Common myeloid progenitor, CD34-positive (primary cell): ENCODE results near the gene KIF1A.

ENCODE experiments used
- CTCF ChIA-PET: fragments of 350-600 bp; sonication (Branson Sonifier 250); formaldehyde crosslinking; loops from one replicate; lab custom pipeline; 2021; ENCODE audit warnings: antibody characterized with exemption; lab: Charles Lee
- POLR2A ChIA-PET: fragments of 350-600 bp; sonication (Branson Sonifier 250); formaldehyde crosslinking; loops from one replicate; lab custom pipeline; 2021; ENCODE audit warnings: antibody characterized with exemption; lab: Charles Lee
- DNase-seq, 3 donors: peaks; one replicate each; pipeline versions ENCODE4 v3.0.0 to v3.0.0-alpha.2; 2013
- H3K27ac ChIP-seq, 2 experiments: 1 replicate in 1 of 2; 2 replicates in 1 of 2; pipeline ENCODE4 v1.7.0; 2013; ENCODE audit warnings: inconsistent platforms in 2 of 2, low read length in 2 of 2, mild to moderate bottlenecking in 2 of 2, low read depth in 1 of 2, moderate library complexity in 1 of 2; ENCODE audit not compliant: severe bottlenecking in 2 of 2, insufficient read depth in 1 of 2, poor library complexity in 1 of 2
- H3K27me3 ChIP-seq, 5 experiments: replicated peaks in 2 of 5; 1 replicate in 3 of 5; 2 replicates in 2 of 5; pipeline versions ENCODE4 v1.6.1 to v1.7.0; 2013; ENCODE audit warnings: low read length in 4 of 5, mild to moderate bottlenecking in 2 of 5, moderate library complexity in 2 of 5, inconsistent platforms in 1 of 5; ENCODE audit not compliant: insufficient read depth in 5 of 5, control insufficient read depth in 4 of 5
- H3K36me3 ChIP-seq, 4 experiments: 1 replicate in 2 of 4; 2 replicates in 2 of 4; pipeline versions ENCODE4 v1.6.1 to v1.7.0; 2013; ENCODE audit warnings: low read length in 3 of 4, control low read depth in 1 of 4, mild to moderate bottlenecking in 1 of 4; ENCODE audit not compliant: control insufficient read depth in 4 of 4, insufficient read depth in 4 of 4
- H3K4me1 ChIP-seq, 4 experiments: 1 replicate in 3 of 4; 2 replicates in 1 of 4; pipeline versions ENCODE4 v1.6.1 to v1.7.1; 2013; ENCODE audit warnings: low read length in 3 of 4, mild to moderate bottlenecking in 3 of 4, control low read depth in 1 of 4, inconsistent platforms in 1 of 4, moderate library complexity in 1 of 4; ENCODE audit not compliant: control insufficient read depth in 4 of 4, insufficient read depth in 4 of 4; ENCODE audit errors: control extremely low read depth in 1 of 4
- H3K4me3 ChIP-seq, 7 experiments: 1 replicate in 4 of 7; 2 replicates in 3 of 7; pipeline versions ENCODE4 v1.5.1 to v1.7.0; 2013; ENCODE audit warnings: mild to moderate bottlenecking in 7 of 7, low read length in 6 of 7, moderate library complexity in 6 of 7, inconsistent platforms in 2 of 7, low read depth in 2 of 7, control low read depth in 1 of 7; ENCODE audit not compliant: insufficient read depth in 4 of 7, control insufficient read depth in 1 of 7; ENCODE audit errors: extremely low read depth in 1 of 7
- H3K9me3 ChIP-seq, 5 experiments: 1 replicate in 4 of 5; 2 replicates in 1 of 5; pipeline versions ENCODE4 v1.6.1 to v1.7.1; 2013; ENCODE audit warnings: low read length in 4 of 5, mild to moderate bottlenecking in 2 of 5, inconsistent platforms in 1 of 5, low read depth in 1 of 5, moderate library complexity in 1 of 5; ENCODE audit not compliant: control insufficient read depth in 4 of 5, insufficient read depth in 2 of 5; ENCODE audit errors: control extremely low read depth in 1 of 5
- WGBS: methylation state at CpG from one replicate; pipeline ENCODE4 v1.1.5; 2013; ENCODE audit not compliant: insufficient coverage; 5-methylcytosine and 5-hydroxymethylcytosine counted together

Gene KIF1A

GRCh38 chr2:240797914-240798313, 22.1 kb downstream of the KIF1A start:
- Histone ChIP-seq H3K9me3 (peaks cover 0 to 9% (median 3%) of the 10 kb centered on the region in 5 experiments), H3K27me3 (peaks cover 5 to 34% (median 18%) of the 10 kb centered on the region in 5 experiments), H3K36me3 (no peaks in the 10 kb centered on the region), H3K4me1 (no peaks in the 10 kb centered on the region), H3K4me3 (no peak overlapping the region), H3K27ac (no peak overlapping the region)
- CTCF ChIA-PET = no interaction called here
- POLR2A ChIA-PET = no interaction called here
- no peak for DNase-seq
- over 99% methylated on average over 8 of the region's 12 CpGs for WGBS

- POLR2A ChIA-PET = no interaction called here
- DNase-seq = no peak
- CTCF ChIA-PET = no interaction called here
- H3K27me3 ChIP-seq = peaks cover 5 to 29% (median 14%) of the 10 kb centered on the region in 5 experiments
- H3K4me3 ChIP-seq = no peak overlapping the region
- peaks cover 0 to 9% (median 3%) of the 10 kb centered on the region in 5 experiments for H3K9me3 ChIP-seq
- H3K36me3 ChIP-seq = no peaks in the 10 kb centered on the region
- H3K4me1 ChIP-seq = no peaks in the 10 kb centered on the region
- 96% methylated on average over 14 of the region's 14 CpGs for WGBS
- no peak overlapping the region for H3K27ac ChIP-seq
These were observed 22.5 kb downstream of the KIF1A start for GRCh38 chr2:240797500-240797895.

GRCh38 chr2:240796543-240797499, 23.2 kb downstream of the KIF1A start:
- no peak overlapping the region for H3K4me3 ChIP-seq
- peaks cover 0 to 9% (median 3%) of the 10 kb centered on the region in 5 experiments for H3K9me3 ChIP-seq
- POLR2A ChIA-PET = no interaction called here
- no peaks in the 10 kb centered on the region for H3K4me1 ChIP-seq
- no peak overlapping the region for H3K27ac ChIP-seq
- 97% methylated on average over 19 of the region's 19 CpGs for WGBS
- H3K27me3 ChIP-seq = peaks cover 5 to 28% (median 13%) of the 10 kb centered on the region in 5 experiments
- DNase-seq = no peak
- no peaks in the 10 kb centered on the region for H3K36me3 ChIP-seq
- CTCF ChIA-PET = interaction anchor here (0.6 kb wide), 1 partner anchor 653 kb away, joined by 3 read pairs; no protein-coding TSS in a partner anchor

DNA sequence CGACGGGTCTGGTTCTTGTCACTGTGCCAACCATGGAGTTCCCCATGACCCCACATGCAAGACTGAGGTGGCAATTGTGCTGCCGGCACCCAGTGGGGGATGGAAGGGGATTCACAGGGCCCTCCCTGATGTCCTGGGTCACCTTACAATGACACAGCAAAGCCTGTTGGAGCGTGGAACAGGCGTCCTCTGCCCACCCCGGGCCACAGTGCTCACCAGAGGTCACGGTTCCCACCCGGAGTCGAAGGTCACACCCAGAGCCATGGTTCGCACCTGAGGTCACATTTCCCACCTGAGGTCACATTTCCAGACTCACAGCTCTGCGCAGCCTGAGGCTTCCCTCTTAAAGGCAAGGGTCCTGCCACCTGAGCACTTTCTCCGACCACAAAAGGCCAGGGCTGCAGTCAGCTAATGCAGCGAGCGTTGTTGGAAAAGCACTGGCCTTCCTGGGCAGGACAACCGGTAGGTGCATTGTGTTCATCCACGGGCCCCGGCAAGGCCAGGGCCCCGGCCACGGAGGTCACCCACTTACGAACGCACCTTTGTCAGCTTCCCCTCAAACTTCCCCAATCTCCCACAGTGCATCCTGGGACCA, 24.0 kb downstream of the KIF1A start:
- Histone ChIP-seq H3K4me3 (no peak overlapping the region), H3K27me3 (peaks cover 0 to 28% (median 12%) of the 10 kb centered on the region in 5 experiments), H3K9me3 (peaks cover 0 to 3% (median 0%) of the 10 kb centered on the region in 5 experiments), H3K4me1 (no peaks in the 10 kb centered on the region), H3K36me3 (no peaks in the 10 kb centered on the region), H3K27ac (no peak overlapping the region)
- POLR2A ChIA-PET = no interaction called here
- DNase-seq = no peak
- 93% methylated on average over 15 of the region's 21 CpGs for WGBS
- CTCF ChIA-PET = no interaction called here

DNA sequence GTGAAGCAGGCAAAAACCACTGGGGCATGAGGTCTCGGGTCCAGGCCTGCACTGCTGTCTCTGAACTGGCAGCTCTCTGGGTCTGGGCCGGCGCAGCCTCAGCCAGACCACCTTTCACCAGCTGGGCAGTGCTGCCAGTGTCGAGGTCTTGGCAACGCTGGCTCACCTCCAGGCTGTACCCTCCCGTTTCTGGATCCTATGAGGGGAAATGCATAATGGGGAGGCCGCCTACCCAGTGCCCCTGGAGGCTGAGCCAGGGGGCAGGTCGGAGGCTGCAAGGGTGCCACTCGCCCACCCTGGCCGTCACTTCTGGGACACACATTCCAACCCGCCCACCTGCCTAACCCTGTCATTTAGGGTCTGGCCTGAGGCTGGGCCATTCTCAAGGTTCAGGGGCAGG, 24.6 kb downstream of the KIF1A start:
- no peaks in the 10 kb centered on the region for H3K4me1 ChIP-seq
- peaks cover 0 to 26% (median 8%) of the 10 kb centered on the region in 5 experiments for H3K27me3 ChIP-seq
- 96% methylated on average over 7 of the region's 11 CpGs for WGBS
- POLR2A ChIA-PET = no interaction called here
- H3K9me3 ChIP-seq = no peaks in the 10 kb centered on the region
- no peaks in the 10 kb centered on the region for H3K36me3 ChIP-seq
- CTCF ChIA-PET = no interaction called here
- no peak for DNase-seq
- H3K4me3 ChIP-seq = no peak overlapping the region
- H3K27ac ChIP-seq = no peak overlapping the region

DNA sequence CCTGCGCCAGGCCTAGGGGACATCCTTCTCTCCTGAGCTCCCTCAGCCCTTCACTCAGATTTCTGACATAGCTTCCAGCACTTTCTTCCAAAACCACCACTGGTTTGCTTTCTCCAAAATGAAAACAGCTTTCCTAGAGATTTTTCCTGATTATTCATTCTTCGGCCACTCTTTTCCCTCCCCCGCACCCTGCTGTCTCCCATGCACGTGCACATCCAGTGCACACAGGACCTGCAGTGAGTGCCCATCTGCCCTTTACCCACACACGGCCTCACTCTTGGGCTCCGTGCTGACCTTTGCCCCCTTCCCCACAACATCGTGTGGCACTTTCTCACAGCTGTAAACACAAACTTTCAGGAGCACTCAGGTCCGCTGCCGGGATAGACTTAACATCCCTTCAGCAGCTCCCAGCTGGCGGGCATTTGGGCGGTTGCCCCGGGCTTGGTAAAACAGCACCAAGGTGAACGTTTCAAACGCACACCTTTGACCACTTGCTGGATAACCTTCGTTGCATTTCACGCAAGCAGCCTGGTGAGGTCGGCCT, 25.8 kb downstream of the KIF1A start:
- 93% methylated on average over 17 of the region's 17 CpGs for WGBS
- Histone ChIP-seq H3K4me3 (no peak overlapping the region), H3K27ac (no peak overlapping the region), H3K4me1 (no peaks in the 10 kb centered on the region), H3K27me3 (peaks cover 0 to 14% (median 5%) of the 10 kb centered on the region in 5 experiments), H3K9me3 (no peaks in the 10 kb centered on the region), H3K36me3 (no peaks in the 10 kb centered on the region)
- ChIA-PET POLR2A (no interaction called here), CTCF (no interaction called here)
- no peak for DNase-seq
